Stimulated activated CD4-positive, alpha-beta T cell treated with anti-CD3 and anti-CD28 coated beads, TNF-alpha, amount 100 ng/mL, for 1 hour (primary cell): ENCODE measurements around the gene PFKP.

ENCODE experiments used
- DNase-seq, 3 donors: peaks; one replicate each; pipeline ENCODE4 v3.0.0-alpha.2; 2020; ENCODE audit warnings: low read depth in 3 of 3, low spot score in 1 of 3

PFKP gene

GRCh38 chr10:3068968-3069737 lies 1.8 kb downstream of the PFKP start:
- peak in 1 of 3 donors; percentile 17 for DNase-seq

- no peak for DNase-seq
Observed at GRCh38 chr10:3069876-3070275, 2.5 kb downstream of the PFKP start.

- DNase-seq = no peak
Observed at GRCh38 chr10:3071405-3072198, 4.3 kb downstream of the PFKP start.

GRCh38 chr10:3072641-3073360 lies 5.5 kb downstream of the PFKP start:
- no peak for DNase-seq

GRCh38 chr10:3074145-3074665 lies 6.9 kb downstream of the PFKP start:
- no peak for DNase-seq

- no peak for DNase-seq
Observed at GRCh38 chr10:3074985-3075600, 7.7 kb downstream of the PFKP start.

- no peak for DNase-seq
Observed at GRCh38 chr10:3076138-3076537, 8.8 kb downstream of the PFKP start.

GRCh38 chr10:3077509-3077908 lies 10.2 kb downstream of the PFKP start:
- no peak for DNase-seq

GRCh38 chr10:3077940-3078630 lies 10.7 kb downstream of the PFKP start:
- no peak for DNase-seq

- DNase-seq = no peak
Observed at GRCh38 chr10:3081383-3081981, 14.1 kb downstream of the PFKP start.

GRCh38 chr10:3082290-3082689 lies 14.9 kb downstream of the PFKP start:
- no peak for DNase-seq

- no peak for DNase-seq
Observed at GRCh38 chr10:3085785-3086567, 18.6 kb downstream of the PFKP start.

GRCh38 chr10:3090388-3090787 lies 23.0 kb downstream of the PFKP start:
- no peak for DNase-seq

GRCh38 chr10:3090914-3091787 lies 23.8 kb downstream of the PFKP start:
- DNase-seq = no peak

GRCh38 chr10:3091921-3092320 lies 24.6 kb downstream of the PFKP start:
- no peak for DNase-seq

GRCh38 chr10:3093996-3094395 lies 26.6 kb downstream of the PFKP start:
- DNase-seq = no peak

- no peak for DNase-seq
Observed at GRCh38 chr10:3094609-3095036, 27.3 kb downstream of the PFKP start.

GRCh38 chr10:3095373-3096139 lies 28.2 kb downstream of the PFKP start:
- peak in 2 of 3 donors; percentile 10 to 16 for DNase-seq
